Measurements from ENCODE around the gene TRDN.

- TF ChIP-seq CTCF (IDR thresholded peaks at IDR 0.05; ENCODE audit: poor library complexity, severe bottlenecking) (no peak), SMC3 (conservative IDR thresholded peaks at IDR 0.05; ENCODE audit: poor library complexity) (no peak)
These were observed 112.0 kb downstream of the TRDN start for GRCh38 chr6:123524781-123525180.
